ENCODE results near the gene GNA14.

GNA14 gene

GRCh38 chr9:77454663-77455062 lies 193.5 kb downstream of the GNA14 start:
- no peak for DNase-seq (ENCODE audit: low read depth)

GRCh38 chr9:77453825-77454647 lies 194.1 kb downstream of the GNA14 start:
- DNase-seq (ENCODE audit: low read depth), result no peak
- no peak for TF ChIP-seq CTCF (IDR thresholded peaks at IDR 0.05; ENCODE audit: low read length, missing control alignments)
- no peak overlapping the region for H3K4me3 ChIP-seq (replicated peaks; ENCODE audit: low read depth, low read length)

More at GRCh38 chr9:77454663-77455062, 193.5 kb downstream of the GNA14 start:
- TF ChIP-seq CTCF (IDR thresholded peaks at IDR 0.05; ENCODE audit: low read length, missing control alignments), result no peak
- H3K4me3 ChIP-seq (replicated peaks; ENCODE audit: low read depth, low read length), result no peak overlapping the region

- no peak overlapping the region for H3K4me3 ChIP-seq (replicated peaks; ENCODE audit: low read depth, low read length)
- no peak for TF ChIP-seq CTCF (IDR thresholded peaks at IDR 0.05; ENCODE audit: low read length, missing control alignments)
- no peak for DNase-seq (ENCODE audit: low read depth)
These were observed 196.6 kb downstream of the GNA14 start for GRCh38 chr9:77451507-77451906.

- no peak for DNase-seq (ENCODE audit: low read depth)
- H3K4me3 ChIP-seq (replicated peaks; ENCODE audit: low read depth, low read length), result no peak overlapping the region
- no peak for TF ChIP-seq CTCF (IDR thresholded peaks at IDR 0.05; ENCODE audit: low read length, missing control alignments)
These were observed 198.0 kb downstream of the GNA14 start for GRCh38 chr9:77450085-77450475.

GRCh38 chr9:77449240-77450084 lies 198.7 kb downstream of the GNA14 start:
- H3K4me3 ChIP-seq (replicated peaks; ENCODE audit: low read depth, low read length), result no peak overlapping the region
- TF ChIP-seq CTCF (IDR thresholded peaks at IDR 0.05; ENCODE audit: low read length, missing control alignments), result peak; percentile 11
- DNase-seq (ENCODE audit: low read depth), result peak; percentile 95

GRCh38 chr9:77447646-77448045 lies 200.5 kb downstream of the GNA14 start:
- no peak for TF ChIP-seq CTCF (IDR thresholded peaks at IDR 0.05; ENCODE audit: low read length, missing control alignments)
- H3K4me3 ChIP-seq (replicated peaks; ENCODE audit: low read depth, low read length), result no peak overlapping the region
- DNase-seq (ENCODE audit: low read depth), result no peak

All from fibroblast of pulmonary artery (primary cell).